ENCODE results near the gene GPR152.

GPR152 gene

GRCh38 chr11:67423466-67423865, 29.1 kb downstream of the GPR152 start:
- no peak for DNase-seq

GRCh38 chr11:67422891-67423290, 29.6 kb downstream of the GPR152 start:
- no peak for DNase-seq

DNA sequence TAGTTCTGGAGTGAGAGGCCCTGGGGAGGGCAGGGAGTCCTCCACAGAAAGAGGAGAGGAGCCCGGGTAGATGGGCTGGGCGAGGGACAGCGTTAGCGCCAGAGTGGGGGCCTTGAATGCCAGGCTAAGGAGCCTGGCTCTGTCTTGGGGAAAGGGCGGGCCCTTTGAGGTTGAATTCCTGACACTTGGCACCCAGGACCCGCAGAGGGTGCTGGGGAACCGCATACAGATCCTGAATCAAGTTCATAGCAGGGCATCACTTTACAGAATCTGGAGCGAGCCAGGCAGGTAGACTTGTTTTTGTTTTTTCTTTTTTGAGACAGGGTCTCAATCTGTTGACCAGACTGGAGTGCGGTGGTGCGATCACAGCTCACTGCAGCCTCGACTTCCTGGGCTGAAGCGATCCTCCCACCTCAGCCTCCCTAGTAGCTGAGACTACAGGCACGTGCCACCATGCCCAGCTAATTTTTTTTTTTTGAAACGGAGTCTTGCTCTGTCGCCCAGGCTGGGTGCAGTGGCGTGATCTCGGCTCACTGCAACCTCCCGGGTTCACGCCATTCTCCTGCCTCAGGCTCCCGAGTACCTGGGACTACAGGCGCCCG, 31.0 kb downstream of the GPR152 start:
- DNase-seq, result no peak

DNA sequence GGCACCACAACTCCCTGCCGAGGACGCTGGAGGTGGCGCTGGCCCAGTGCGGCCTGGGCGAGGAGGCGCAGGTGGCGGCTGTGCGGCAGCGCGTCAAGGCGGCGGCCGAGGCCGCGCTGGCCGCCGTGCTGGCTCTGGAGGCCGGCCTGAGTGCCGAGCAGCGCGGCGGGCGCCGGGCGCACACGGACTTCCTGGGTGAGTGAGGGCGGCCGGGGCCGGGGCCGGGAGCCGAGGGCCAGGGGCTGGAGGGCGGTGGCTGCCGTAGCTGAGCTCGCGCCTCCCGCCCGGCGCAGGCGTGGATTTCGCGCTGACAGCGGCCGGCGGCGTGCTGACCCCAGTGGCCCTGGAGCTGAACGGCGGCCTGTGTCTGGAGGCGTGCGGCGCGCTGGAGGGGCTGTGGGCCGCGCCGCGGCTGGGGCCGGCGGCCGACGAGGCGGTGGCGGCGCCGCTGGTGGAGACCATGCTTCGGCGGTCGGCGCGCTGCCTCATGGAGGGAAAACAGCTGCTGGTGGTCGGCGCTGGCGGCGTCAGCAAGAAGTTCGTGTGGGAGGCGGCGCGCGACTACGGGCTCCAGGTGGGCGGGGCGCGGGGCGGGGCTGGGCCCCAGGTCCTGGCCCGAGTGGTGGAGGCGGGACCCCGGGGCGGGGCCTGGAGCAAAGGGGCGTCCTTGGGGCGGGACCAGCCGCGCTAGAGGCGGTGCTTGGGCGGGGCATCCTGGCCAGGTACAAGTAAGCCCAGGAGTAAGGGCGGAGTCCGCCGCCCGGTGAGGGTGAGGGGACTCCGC, 31.7 kb downstream of the GPR152 start:
- peak; percentile 97 for DNase-seq

DNA sequence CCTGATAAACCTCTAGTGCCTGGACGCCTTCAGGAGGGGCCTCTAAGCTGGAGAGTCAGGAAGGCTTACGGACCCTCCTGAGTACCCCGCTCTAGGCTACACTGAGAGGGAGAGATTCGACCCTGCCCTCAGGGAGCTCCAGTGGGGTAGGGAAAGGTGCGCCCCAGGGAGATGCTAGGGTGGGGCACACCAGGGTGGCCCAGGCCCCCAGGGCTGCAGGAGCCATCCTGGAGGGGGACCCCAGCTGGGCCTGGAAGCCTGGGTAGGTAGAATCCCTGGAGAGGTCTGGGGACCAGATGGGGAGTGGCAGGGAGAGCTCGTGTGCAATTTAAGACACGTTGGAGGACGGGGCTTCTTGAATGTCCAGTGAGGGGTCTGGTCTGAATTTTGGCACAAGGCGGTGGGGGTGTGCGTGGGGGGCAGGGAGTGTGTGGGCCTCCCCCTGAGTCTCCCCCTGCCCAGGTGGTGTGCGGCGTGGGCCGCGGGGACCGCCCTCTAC, 32.3 kb downstream of the GPR152 start:
- no peak for DNase-seq

GRCh38 chr11:67419325-67420049, 33.0 kb downstream of the GPR152 start:
- DNase-seq, result no peak

GRCh38 chr11:67418476-67419281, 33.9 kb downstream of the GPR152 start:
- no peak for DNase-seq

DNA sequence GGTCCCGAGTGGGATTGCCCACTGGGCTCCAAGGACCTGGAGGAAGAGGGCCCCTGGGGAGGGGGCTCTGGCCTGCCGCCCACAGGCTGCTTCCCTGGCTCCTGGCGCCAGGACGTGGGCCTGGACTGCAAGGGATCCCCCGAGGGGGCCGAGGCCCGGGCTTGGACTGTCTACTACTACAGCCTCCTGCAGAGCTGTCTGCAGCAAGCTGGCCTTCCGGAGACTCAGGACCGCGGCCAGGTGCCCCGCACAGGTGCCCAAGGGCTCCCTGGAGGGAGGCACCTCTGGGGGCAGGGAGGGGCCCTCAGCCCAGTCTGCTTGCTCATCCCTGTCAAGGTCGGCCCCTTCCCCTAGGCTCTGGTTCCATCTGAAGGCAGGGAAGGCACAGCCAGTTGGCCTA, 35.1 kb downstream of the GPR152 start:
- no peak for DNase-seq

GRCh38 chr11:67416416-67417335, 35.9 kb downstream of the GPR152 start:
- DNase-seq, result peak; percentile 71

GRCh38 chr11:67415501-67416304, 36.8 kb downstream of the GPR152 start, which contains the start of gene CARNS1:
Gene CARNS1, plus strand, starts transcription at chr11:67415678. Its CDS starts 522 bp downstream, at chr11:67416200.
- no peak for DNase-seq

- no peak for DNase-seq
Measured at GRCh38 chr11:67413266-67413849, 39.2 kb downstream of the GPR152 start.

GRCh38 chr11:67412495-67413179, 39.9 kb downstream of the GPR152 start:
- DNase-seq, result no peak

- no peak for DNase-seq
Measured at GRCh38 chr11:67411785-67412152, 40.8 kb downstream of the GPR152 start.

GRCh38 chr11:67410984-67411784, 41.3 kb downstream of the GPR152 start:
- no peak for DNase-seq

DNA sequence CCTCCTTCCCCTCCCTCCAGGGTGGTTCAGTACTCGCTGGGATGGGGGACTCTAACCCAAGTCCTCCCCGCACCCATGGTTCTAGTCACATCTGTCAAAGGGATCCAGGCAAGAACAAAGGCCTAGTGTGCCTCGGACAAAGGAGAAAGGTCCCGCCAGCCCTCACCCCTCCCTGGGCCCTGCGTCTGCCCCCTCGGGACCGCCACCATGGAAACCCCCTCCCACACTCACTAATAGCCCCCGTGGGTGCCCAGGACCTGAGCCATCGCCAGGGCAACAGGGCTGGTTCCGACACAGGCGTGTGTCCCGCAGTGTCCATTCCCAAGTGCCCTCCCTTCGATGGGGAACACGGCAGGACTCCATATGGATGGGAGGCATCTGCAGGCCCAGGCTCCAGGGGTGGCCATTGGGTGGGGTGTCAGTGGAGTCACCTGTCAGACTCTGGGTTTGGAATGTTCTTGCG, 42.1 kb downstream of the GPR152 start:
- no peak for DNase-seq

DNA sequence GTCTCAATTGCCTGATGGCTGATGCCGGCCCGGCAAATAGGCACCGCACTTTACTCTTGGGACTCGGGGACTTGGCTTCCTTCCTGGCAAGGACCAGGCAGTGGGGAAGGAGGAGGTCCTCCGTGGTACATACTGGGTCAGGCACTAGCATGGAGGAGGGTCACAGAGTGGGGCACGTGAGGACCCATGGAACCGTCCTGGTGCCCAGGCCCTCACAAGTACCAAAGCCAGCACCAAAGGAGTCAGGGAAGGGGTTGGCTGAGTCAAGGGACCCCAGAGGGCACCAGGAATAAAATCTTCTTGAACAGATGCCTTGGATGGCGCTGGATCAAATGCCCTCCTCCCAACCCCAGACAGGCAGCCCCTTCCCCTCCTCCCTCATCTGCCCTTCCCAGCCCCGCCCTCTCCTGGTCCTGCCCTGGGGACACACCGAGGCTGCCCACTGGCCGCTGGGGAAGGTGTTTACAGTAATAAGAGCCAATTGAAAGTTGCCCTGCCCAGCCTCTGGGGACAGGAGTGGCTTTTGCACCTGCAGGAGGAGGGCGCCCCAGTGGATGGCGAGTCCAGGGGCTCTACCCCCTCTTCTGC, 42.7 kb downstream of the GPR152 start:
- no peak for DNase-seq

GRCh38 chr11:67409261-67409666, 43.3 kb downstream of the GPR152 start:
- peak; percentile 63 for DNase-seq

GRCh38 chr11:67408437-67409200, 43.9 kb downstream of the GPR152 start:
- DNase-seq, result no peak

Data from activated naive CD4-positive, alpha-beta T cell treated with Interleukin-2 at 50 U/mL for 16 hours (primary cell).